Stimulated activated CD4-positive, alpha-beta T cell treated with anti-CD3 and anti-CD28 coated beads, Interleukin-2, amount 100 ng/mL, for 4 hours (primary cell): ENCODE data around the gene CCNI.
"Not testable (repeated sequence)": the region's sequence is repeated elsewhere in the genome, so short reads cannot be mapped to it uniquely, and the experiment has no call there.

Experiments used
- DNase-seq: peaks from one replicate; pipeline ENCODE4 v3.0.0-alpha.2; 2020; ENCODE audit warnings: low read depth

The CCNI gene

GRCh38 chr4:77039796-77040195, 36.0 kb downstream of the CCNI start:
- no peak for DNase-seq

GRCh38 chr4:77037736-77038135, 38.1 kb downstream of the CCNI start:
- no peak for DNase-seq

DNA sequence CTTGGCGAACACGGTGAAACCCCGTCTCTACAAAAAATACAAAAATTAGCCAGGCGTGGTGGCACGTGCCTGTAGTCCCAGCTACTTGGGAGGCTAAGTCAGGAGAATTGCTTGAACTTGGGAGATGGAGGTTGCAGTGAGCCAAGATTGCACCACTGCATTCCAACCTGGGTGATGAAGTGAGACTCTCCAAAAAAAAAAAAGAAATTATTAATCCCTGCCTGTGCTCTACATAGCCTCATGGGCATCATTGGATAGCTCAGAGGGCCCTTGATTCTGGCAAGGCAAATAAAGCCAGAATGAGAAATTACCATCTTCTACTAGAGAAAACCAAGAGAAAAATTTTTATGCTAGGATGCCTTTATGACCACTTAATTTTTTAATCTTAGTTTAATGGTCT, 38.6 kb downstream of the CCNI start:
- DNase-seq = not testable (repeated sequence)

DNA sequence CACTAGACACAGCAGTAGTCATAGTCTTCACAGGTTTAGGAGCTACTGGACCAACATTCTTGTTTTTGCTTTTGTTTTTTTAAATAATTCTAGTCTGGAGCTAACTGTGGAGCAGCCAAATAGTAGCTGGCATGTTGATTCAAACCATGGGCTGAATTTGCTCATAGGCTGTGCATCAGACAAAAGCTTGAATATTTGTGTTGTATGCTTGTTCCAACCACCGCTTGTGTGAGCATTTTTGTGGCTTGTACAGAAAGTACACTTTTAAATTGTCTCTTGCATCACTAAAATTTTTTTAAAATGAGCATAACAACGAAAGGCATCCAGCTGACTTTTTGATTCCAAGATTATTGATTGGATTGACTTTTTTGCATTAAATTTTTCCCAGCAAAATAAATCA, 39.6 kb downstream of the CCNI start:
- DNase-seq = no peak

GRCh38 chr4:77035153-77035552, 40.6 kb downstream of the CCNI start:
- no peak for DNase-seq

DNA sequence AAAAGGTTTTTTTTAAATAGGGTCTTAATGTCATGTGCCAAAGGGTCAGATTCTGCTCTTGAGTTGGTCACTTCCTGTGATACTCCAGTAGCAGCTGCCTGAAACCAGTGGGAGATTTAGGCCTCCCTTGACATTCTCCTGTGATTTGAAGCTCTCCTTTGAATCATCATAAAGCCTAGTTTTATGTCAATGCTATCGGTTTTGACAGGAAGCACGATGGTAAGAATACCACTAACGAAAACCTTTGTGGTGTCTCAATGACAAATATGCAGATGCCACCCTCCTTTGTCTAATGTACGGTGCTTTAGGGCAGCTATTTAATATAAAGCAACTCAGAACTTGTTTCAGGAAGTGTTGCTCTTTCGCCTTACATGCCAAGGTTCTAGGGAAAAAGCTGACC, 44.2 kb downstream of the CCNI start:
- DNase-seq = no peak

- DNase-seq = not testable (repeated sequence)
These were observed 46.0 kb downstream of the CCNI start for GRCh38 chr4:77029757-77030156.

DNA sequence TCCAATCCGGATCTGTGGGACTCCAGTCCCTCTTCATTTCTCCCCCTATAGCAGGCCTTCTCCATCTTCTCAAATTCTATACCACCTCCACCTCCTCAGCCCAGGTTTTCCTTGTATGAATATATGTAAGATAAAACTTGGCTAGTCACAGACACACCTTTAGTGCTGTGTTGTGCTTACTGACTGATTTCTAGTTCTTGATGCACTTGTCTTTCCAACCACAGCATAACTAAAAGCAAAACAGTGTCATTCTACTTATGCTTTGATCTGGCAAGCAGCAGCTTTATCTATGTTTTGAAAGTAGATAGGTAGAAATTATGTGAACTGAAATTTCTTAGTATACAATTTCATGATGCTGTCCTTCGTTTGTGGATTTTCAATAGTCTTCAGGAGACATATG, 47.5 kb downstream of the CCNI start:
- DNase-seq = no peak

DNA sequence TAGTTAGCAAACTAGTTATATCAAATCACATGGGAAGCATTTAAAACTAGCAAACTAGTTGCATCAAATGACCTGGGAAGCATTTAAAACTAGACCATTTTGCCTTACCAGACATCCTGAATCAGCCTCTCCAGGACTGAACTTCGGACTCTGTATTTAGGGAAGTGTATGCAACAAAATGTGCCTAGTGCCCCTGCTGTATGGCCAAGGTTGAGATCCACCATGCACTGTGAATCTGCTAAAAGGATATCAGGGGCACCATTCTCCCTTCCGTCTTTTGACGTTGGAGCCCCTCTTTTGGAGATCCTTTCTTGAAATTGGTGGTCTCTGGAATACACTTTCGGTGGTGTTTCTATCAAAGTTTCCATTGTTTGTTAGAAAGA, 49.5 kb downstream of the CCNI start:
- no peak for DNase-seq

GRCh38 chr4:77025643-77026321, 50.0 kb downstream of the CCNI start:
- DNase-seq = no peak

GRCh38 chr4:77023920-77024319, 51.9 kb downstream of the CCNI start:
- no peak for DNase-seq

DNA sequence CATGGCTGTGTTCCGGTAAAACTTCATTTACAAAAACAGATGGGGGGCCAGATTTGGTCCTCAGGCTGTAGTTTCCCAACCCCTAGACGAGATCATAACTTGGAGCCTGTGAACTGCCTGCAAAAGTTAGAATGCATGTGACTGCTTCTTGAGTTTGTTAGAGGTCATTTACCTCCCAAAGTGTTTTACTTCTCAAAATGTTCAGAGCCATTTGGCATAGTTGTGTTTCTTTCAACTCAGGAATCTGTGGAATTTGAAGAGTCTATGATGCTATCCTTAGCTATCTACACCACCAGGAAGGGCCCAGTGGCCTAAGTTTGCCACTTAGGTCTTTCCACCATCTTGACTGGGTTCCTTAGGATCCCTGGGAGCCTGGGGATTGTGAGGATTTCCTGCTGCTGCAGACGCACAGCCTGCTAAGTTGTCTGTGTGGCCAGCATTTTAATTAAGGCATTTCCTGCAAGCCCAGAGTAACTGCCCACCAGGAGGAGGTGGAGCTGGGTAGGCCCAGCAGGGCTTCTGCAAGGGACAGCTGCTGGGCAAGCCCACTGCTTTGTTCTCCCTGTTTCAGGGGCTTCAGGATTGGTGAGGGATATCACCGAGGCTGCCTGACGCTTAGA, 53.1 kb downstream of the CCNI start:
- DNase-seq = no peak

DNA sequence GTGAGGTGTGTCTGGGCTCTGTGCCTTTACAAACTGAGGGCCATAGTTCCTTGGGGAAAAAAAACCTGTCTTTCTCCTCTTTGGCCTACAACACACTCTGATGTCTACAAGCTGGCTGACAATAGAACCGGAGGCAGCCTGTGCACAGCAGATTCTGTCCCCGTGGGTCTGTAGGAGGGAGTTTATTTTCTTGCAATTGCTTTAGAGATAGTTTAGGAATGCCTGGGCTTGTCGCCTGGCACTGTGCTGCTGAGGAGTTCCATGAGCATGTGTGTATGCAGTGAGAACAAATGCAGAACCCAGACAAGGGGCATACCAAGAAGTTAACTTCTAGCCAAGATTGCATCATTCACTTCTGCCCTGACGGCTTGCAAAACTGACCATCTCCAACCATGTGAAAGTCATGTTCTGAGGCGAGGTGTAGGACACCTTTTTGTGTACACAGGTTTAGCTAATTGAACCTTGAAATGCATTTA, 54.1 kb downstream of the CCNI start:
- no peak for DNase-seq

- DNase-seq = no peak
These were observed 55.8 kb downstream of the CCNI start for GRCh38 chr4:77020017-77020416.

GRCh38 chr4:77015390-77015789, 60.4 kb downstream of the CCNI start:
- DNase-seq = no peak

GRCh38 chr4:77014256-77014655, 61.5 kb downstream of the CCNI start:
- no peak for DNase-seq

DNA sequence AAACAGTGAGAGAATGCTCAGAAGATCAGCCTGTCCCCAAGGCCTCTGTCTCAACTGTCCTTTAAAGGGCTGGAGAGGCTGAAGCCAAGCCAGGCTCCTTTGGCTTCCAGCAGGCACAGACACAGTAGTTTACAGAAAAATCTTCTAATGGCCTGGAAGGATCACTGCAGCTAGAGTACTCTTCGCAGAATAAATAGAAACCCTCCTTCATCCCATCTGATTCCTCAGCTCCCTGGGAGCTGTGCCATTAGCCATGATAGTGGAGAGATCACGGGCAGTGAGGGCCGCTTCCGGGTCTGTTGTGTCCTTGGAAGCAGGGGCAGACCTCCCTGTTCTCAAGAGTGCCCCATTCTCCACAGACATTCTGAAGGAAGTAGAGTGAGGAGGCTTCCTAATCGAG, 63.1 kb downstream of the CCNI start:
- DNase-seq = no peak

- no peak for DNase-seq
These were observed 64.9 kb downstream of the CCNI start for GRCh38 chr4:77010841-77011354.

- no peak for DNase-seq
These were observed 66.2 kb downstream of the CCNI start for GRCh38 chr4:77009511-77010115.

DNA sequence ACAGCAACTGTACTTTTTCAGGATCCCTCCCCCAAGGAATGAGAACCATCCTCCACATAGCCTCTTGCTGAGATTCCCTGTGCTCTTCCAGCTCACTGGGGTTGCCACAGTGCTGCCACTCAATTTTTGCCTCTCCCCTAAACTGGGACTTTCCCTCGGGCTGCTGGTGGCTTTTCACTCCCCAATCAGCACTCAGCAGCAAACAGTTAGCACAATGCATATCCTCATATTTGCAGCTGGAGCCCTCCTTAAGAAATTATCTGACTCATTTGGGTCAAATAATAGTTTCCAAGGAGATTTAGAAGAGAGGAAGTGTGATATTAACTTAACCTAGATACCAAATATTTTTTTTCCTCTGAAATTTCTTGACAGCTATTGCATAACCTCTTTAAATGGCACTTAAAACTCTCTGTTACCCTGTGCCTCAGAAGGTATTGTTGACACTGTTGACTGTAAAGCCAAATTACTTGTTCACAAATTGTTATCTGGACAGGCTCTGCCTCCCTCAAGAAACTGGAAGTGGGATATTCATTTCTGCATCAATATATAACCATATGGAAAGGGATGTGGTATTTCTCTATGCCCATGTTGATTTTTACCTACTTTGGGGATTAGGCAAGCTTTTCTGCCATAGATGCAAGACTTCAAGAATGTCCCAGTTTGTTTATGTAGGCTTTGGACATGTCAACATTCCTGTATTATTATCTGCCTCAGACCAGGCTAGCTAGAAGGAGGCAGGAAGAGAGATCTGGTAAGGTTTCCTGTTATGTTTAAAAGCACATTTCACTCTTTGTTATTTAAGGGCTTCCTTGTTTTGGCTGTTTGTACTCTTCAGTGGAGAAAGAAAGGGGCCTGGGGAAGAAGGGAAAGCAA, 68.2 kb downstream of the CCNI start:
- DNase-seq = no peak

DNA sequence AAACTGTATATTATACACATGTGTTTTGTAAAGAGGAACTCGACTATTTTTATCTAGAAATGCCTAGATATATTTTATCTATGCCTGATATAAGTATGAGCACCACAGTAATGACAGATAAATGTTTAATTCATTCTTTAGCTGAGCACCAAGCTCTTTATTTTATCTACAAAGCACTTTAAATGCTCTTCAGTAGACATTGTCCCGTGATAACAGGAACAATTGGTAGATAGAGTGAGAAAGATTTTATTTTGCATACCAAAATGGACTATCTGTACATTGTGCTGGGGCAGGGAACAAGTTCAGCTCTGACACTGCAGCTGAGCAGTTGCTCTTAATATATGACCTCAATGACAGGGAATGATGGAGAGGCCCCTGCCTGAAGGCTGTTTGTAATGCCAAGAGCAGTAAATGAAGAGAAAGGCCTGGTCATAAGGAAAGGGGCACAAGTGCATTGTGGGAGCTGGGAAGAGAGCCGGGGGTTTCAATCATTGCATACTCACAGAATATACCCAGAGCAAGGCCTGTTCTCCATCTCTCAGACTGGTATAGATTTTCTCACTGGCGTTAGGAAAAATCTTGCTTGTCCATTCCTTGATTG, 68.9 kb downstream of the CCNI start:
- DNase-seq = no peak

DNA sequence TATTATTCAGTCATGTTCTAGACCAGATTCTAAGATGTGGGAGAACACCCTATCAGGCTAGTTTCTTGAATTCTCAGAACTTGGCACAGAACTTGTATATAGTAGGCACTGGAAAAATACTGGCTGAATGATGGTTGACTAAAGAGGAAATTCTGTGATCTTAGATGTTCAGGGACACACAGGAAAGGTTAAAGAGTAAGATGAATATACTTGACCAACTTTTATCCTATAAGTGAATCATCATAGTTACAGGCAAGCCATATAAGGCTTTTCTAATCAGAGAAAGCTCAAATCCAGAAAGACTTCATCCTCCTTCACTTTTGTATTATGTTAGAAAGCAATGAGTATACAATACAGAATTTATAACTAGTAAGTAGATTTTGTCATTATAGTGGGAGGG, 72.4 kb downstream of the CCNI start:
- DNase-seq = no peak
